Measurements from ENCODE around the gene REV3L. TPM values are rescaled to one million over a fixed set of nuclear protein-coding genes. Genes with fewer than 3 reads are reported as not detected.

Gene REV3L
- total RNA-seq, 3 donors from 2014 or later (not counting 1 experiment from before 2014, with no cell fraction given) = 18.1 to 25.5 (median 22.7) TPM

DNA sequence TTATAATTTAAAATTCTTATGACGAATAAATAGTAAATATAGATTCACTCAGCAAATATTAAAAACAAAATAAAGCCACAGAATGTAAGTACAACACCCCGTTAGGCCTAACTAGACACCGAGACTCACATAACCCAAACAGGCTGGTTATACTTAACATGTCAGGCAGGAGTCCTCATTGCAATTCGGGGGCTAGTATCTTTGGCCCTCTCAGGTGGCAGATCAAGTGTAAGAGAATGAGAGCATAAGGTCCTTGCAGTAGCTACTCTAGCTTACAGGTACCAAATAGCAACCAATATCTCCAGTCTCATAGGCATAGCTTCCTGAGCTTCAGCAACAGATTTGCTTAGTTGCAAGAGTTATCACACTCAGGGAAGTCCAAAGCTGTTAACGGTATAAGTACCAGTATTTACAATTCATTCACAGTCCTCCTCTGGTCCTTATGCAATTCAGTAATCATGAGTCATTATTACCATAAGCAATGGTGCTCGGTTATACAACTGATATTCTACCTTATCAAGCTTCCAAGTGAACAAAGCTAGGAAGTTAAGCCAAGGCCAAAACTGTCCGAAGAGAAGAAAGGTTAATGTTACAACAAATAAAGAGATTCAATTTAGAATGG lies 20.1 kb downstream of the REV3L start:
- no peaks in the 10 kb centered on the region for H3K36me3 ChIP-seq (ENCODE audit: control insufficient read depth, insufficient read depth, low read length)
- H3K9me3 Mint-ChIP-seq = peaks cover 0 to 2% of the 10 kb centered on the region in 2 donors
- no peak for TF ChIP-seq CTCF (IDR thresholded peaks at IDR 0.05)
- H3K4me3 Mint-ChIP-seq = no peak overlapping the region
- WGBS (ENCODE audit: insufficient coverage) = 91% methylated on average over 5 of the region's 7 CpGs
- H3K9me3 ChIP-seq (ENCODE audit: control insufficient read depth, insufficient read depth, low read length) = no peaks in the 10 kb centered on the region
- intact Hi-C loops (cut with micrococcal nuclease) = no loop called here
- no peak overlapping the region for H3K27ac ChIP-seq (ENCODE audit: low read length)
- ATAC-seq (no peak), DNase-seq (peak in 1 of 2 donors; percentile 18)
- H3K27ac Mint-ChIP-seq = peak overlapping the region in 1 of 2 donors; percentile 29
- no peaks in the 10 kb centered on the region for H3K4me1 ChIP-seq (ENCODE audit: control insufficient read depth, insufficient read depth, low read length)
- peaks cover 13% of the 10 kb centered on the region for H3K36me3 Mint-ChIP-seq
- no peak overlapping the region for H3K4me3 ChIP-seq (ENCODE audit: low read length)
- H3K27me3 ChIP-seq (ENCODE audit: control insufficient read depth, insufficient read depth, low read length) = no peaks in the 10 kb centered on the region
- H3K27me3 Mint-ChIP-seq (ENCODE audit: low read depth in 2 of 2) = no peaks in the 10 kb centered on the region
- peaks cover 11 to 12% of the 10 kb centered on the region in 2 donors for H3K4me1 Mint-ChIP-seq

DNA sequence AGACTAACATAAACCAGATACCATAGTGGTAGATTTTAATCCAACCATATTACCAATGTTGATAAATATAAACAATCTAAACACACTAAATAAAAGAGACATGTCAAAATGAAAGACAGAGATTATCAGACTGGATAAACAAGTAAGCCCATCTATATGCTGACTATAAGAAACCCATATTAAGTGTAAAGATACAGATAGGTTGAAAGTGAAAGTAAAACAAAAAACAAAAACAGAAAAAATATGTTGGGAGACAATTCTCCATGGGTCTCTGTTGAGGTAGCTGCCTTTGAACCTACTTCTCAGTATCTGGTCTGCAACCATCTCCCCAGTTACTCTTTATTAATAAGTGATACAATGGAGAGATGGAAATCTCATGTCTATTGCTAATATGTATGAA lies 21.2 kb downstream of the REV3L start:
- no peaks in the 10 kb centered on the region for H3K36me3 ChIP-seq (ENCODE audit: control insufficient read depth, insufficient read depth, low read length)
- intact Hi-C loops (cut with micrococcal nuclease) = no loop called here
- peak; percentile 58 to 72 (median 68) for ATAC-seq
- peaks cover 11 to 12% of the 10 kb centered on the region in 2 donors for H3K4me1 Mint-ChIP-seq
- no peaks in the 10 kb centered on the region for H3K27me3 Mint-ChIP-seq (ENCODE audit: low read depth in 2 of 2)
- peak in 1 of 2 donors; percentile 26 for DNase-seq
- peak overlapping the region; percentile 61 to 73 for H3K27ac Mint-ChIP-seq
- peaks cover 0 to 2% of the 10 kb centered on the region in 2 donors for H3K9me3 Mint-ChIP-seq
- no peaks in the 10 kb centered on the region for H3K4me1 ChIP-seq (ENCODE audit: control insufficient read depth, insufficient read depth, low read length)
- H3K9me3 ChIP-seq (ENCODE audit: control insufficient read depth, insufficient read depth, low read length) = no peaks in the 10 kb centered on the region
- H3K4me3 ChIP-seq (ENCODE audit: low read length) = no peak overlapping the region
- no peak for TF ChIP-seq CTCF (IDR thresholded peaks at IDR 0.05)
- no peaks in the 10 kb centered on the region for H3K27me3 ChIP-seq (ENCODE audit: control insufficient read depth, insufficient read depth, low read length)
- H3K27ac ChIP-seq (ENCODE audit: low read length) = no peak overlapping the region
- peaks cover 19% of the 10 kb centered on the region for H3K36me3 Mint-ChIP-seq
- peak overlapping the region; percentile 70 for H3K4me3 Mint-ChIP-seq

DNA sequence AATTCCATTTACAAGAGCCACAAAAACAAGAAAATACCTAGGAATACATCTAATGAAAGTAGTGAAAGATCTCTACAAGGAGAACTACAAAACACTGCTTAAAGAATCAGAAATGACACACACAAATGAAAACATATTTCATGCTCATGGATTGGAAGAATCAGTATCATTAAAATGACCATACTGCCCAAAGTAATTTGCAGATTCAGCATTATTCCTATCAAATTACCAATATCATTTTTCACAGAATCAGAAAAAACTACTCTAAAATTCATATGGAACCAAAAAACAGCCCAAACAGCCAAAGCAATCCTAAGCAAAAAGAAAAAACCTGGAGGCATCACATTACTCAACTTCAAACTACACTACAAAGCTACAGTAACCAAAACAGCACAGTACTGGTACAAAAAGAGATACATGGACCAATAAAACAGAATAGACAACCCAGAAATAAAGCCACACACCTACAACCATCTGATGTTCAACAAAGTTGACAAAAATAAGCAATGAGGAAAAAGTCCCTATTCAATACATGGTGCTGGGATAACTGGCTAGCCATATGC lies 24.3 kb downstream of the REV3L start:
- H3K4me1 ChIP-seq (ENCODE audit: control insufficient read depth, insufficient read depth, low read length) = no peaks in the 10 kb centered on the region
- H3K36me3 ChIP-seq (ENCODE audit: control insufficient read depth, insufficient read depth, low read length) = no peaks in the 10 kb centered on the region
- no peak overlapping the region for H3K27ac Mint-ChIP-seq
- no peaks in the 10 kb centered on the region for H3K27me3 ChIP-seq (ENCODE audit: control insufficient read depth, insufficient read depth, low read length)
- H3K4me1 Mint-ChIP-seq = peaks cover 12 to 16% of the 10 kb centered on the region in 2 donors
- H3K9me3 Mint-ChIP-seq = peaks cover 0 to 2% of the 10 kb centered on the region in 2 donors
- H3K9me3 ChIP-seq (ENCODE audit: control insufficient read depth, insufficient read depth, low read length) = no peaks in the 10 kb centered on the region
- no peak for TF ChIP-seq CTCF (IDR thresholded peaks at IDR 0.05)
- H3K4me3 Mint-ChIP-seq = no peak overlapping the region
- no peak overlapping the region for H3K4me3 ChIP-seq (ENCODE audit: low read length)
- H3K27me3 Mint-ChIP-seq (ENCODE audit: low read depth in 2 of 2) = no peaks in the 10 kb centered on the region
- intact Hi-C loops (cut with micrococcal nuclease) = no loop called here
- no peak for ATAC-seq
- H3K36me3 Mint-ChIP-seq = peaks cover 19% of the 10 kb centered on the region
- no peak for DNase-seq
- H3K27ac ChIP-seq (ENCODE audit: low read length) = no peak overlapping the region

DNA sequence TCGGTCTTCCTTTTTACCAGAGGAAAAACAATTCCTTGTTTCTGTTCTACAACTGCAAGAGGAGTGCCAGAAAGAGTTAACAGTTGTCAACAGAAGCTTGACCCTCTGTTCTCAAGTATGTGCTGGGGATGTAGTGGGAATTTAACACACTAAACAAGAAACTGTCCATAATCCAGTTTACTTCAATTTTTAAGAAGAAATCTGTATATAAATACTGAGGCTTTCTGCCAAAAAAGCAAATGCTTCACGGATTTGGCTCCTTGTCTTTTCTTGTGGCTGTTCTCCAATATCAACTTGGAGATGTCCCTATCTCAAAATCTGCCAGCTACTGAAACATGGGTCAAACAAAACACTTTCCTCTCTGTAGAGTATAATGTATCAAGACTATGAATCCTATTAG lies 26.8 kb downstream of the REV3L start:
- Histone ChIP-seq H3K9me3 (ENCODE audit: control insufficient read depth, insufficient read depth, low read length) (no peaks in the 10 kb centered on the region), H3K4me1 (ENCODE audit: control insufficient read depth, insufficient read depth, low read length) (no peaks in the 10 kb centered on the region), H3K4me3 (ENCODE audit: low read length) (no peak overlapping the region), H3K27me3 (ENCODE audit: control insufficient read depth, insufficient read depth, low read length) (no peaks in the 10 kb centered on the region), H3K27ac (ENCODE audit: low read length) (no peak overlapping the region), H3K36me3 (ENCODE audit: control insufficient read depth, insufficient read depth, low read length) (no peaks in the 10 kb centered on the region)
- Mint-ChIP-seq H3K36me3 (peaks cover 19% of the 10 kb centered on the region), H3K27me3 (ENCODE audit: low read depth in 2 of 2) (no peaks in the 10 kb centered on the region), H3K4me3 (no peak overlapping the region), H3K9me3 (peaks cover 0 to 2% of the 10 kb centered on the region in 2 donors), H3K4me1 (peaks cover 0 to 5% of the 10 kb centered on the region in 2 donors), H3K27ac (no peak overlapping the region)
- no peak for DNase-seq
- no peak for TF ChIP-seq CTCF (IDR thresholded peaks at IDR 0.05)
- intact Hi-C loops (cut with micrococcal nuclease) = no loop called here
- 85% methylated on average over 2 of the region's 2 CpGs for WGBS (ENCODE audit: insufficient coverage)
- ATAC-seq = no peak

Data from natural killer cell (primary cell).